Ishikawa (cell line): ENCODE results near the gene C9.

Experiments
- CEBPB ChIP-seq: IDR thresholded peaks from 2 replicates; pipeline ENCODE4 v1.6.1; 2012
- CREB1 ChIP-seq: IDR thresholded peaks from 2 replicates; pipeline ENCODE4 v1.6.1; 2012; ENCODE audit warnings: low read depth
- EGR1 ChIP-seq: IDR thresholded peaks from 2 replicates; pipeline ENCODE4 v1.6.1; 2012
- EP300 ChIP-seq: IDR thresholded peaks from 2 replicates; pipeline ENCODE4 v1.6.1; 2012; ENCODE audit warnings: borderline replicate concordance
- FOXM1 ChIP-seq: IDR thresholded peaks from 2 replicates; pipeline ENCODE4 v1.6.1; 2012; ENCODE audit warnings: low read depth, borderline replicate concordance
- NFIC ChIP-seq: IDR thresholded peaks from 2 replicates; pipeline ENCODE4 v1.6.1; 2012
- RAD21 ChIP-seq: IDR thresholded peaks from 2 replicates; pipeline ENCODE4 v1.6.1; 2012; ENCODE audit warnings: low read depth
- TAF1 ChIP-seq: IDR thresholded peaks from 2 replicates; pipeline ENCODE4 v1.6.1; 2012; ENCODE audit warnings: low read depth, mild to moderate bottlenecking
- TCF12 ChIP-seq: IDR thresholded peaks from 2 replicates; pipeline ENCODE4 v1.6.1; 2012; ENCODE audit warnings: low read depth
- TEAD4 ChIP-seq: IDR thresholded peaks from 2 replicates; pipeline ENCODE4 v1.6.1; 2012
- YY1 ChIP-seq: IDR thresholded peaks from 2 replicates; pipeline ENCODE4 v1.6.1; 2012; ENCODE audit warnings: low read depth
- ZBTB7A ChIP-seq: IDR thresholded peaks from 2 replicates; pipeline ENCODE4 v1.6.1; 2012; ENCODE audit warnings: low read depth
- TF ChIP-seq, protein P1 (sequence below): IDR thresholded peaks from 2 replicates; pipeline ENCODE4 v1.6.1; 2012
- TF ChIP-seq, protein P2 (sequence below): IDR thresholded peaks from 2 replicates; pipeline ENCODE4 v1.6.1; 2012; ENCODE audit warnings: low read depth, mild to moderate bottlenecking
- TF ChIP-seq, protein P3 (sequence below): IDR thresholded peaks from 2 replicates; pipeline ENCODE4 v1.6.1; 2012

Gene C9

DNA sequence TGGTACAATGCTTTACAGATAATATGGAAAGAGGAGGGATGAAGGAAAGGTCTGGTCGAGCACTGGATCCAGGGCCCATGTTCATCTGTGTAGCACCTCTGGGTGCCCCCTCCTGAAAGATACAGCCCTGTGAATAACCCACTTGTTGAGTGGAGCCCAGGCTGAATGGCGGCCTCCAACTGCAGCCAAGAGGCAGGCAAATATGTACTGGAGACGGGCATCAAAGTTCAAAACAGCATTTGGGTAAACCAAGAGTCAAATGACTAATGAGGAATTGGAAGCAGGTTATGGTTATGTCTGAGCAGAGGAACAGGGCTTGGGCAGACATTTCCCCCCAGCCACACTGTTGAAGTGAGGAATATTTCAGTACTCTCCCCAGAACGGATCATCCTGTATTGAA, 1.1 kb downstream of the C9 start:
- no peak for TF ChIP-seq NFIC
- TF ChIP-seq, protein P1, sequence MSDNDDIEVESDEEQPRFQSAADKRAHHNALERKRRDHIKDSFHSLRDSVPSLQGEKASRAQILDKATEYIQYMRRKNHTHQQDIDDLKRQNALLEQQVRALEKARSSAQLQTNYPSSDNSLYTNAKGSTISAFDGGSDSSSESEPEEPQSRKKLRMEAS, result no peak

DNA sequence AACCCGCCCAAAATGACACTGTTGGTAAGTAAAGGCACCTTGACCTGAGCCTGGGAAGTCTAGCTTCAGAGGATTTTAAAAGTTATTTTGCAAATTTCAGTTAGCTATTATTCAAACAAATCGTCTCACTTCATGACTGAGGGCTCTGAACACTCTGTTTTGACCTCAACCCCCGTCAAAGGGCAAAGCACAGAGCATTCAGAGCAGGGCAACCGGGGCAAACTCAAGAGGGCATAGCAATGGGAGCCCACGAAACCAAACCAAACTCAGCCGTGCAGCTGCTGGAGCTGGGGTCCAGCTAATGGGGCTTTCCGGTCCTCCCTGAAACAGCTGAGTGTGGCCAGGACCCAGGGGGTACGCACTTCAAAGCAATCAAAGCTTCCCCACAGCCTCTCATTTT, 1.6 kb downstream of the C9 start:
- no peak for TF ChIP-seq EGR1
- TF ChIP-seq CEBPB, result no peak
- no peak for TF ChIP-seq FOXM1
- TF ChIP-seq CREB1, result no peak
- no peak for TF ChIP-seq NFIC
- TF ChIP-seq TAF1, result no peak
- no peak for TF ChIP-seq ZBTB7A
- TF ChIP-seq YY1, result no peak
- no peak for TF ChIP-seq RAD21
- no peak for TF ChIP-seq TEAD4
- no peak for TF ChIP-seq EP300

DNA sequence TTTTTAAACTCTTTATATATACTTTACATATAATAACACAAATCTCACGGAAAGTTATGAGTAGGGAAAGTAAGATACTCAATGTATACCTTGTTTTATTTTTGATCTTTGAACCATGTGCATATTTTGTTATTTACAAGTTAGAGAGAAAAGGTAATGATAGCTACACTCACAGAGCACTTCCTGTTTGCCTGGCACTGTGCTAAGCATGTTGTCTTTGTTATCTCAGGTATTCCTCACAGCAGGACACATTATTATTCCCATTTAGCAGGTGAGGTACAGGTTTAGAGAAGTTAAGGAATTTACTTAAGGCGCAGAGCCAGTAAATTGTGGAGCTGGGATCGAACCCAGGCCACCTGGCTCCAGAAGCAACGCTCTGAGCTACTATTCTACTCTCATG, 3.0 kb downstream of the C9 start:
- TF ChIP-seq TAF1 (no peak), ZBTB7A (no peak), YY1 (no peak), TEAD4 (no peak), CREB1 (no peak), TCF12 (no peak), CEBPB (no peak), EP300 (no peak), NFIC (no peak), EGR1 (no peak), FOXM1 (no peak), RAD21 (no peak)
- TF ChIP-seq, protein P2, sequence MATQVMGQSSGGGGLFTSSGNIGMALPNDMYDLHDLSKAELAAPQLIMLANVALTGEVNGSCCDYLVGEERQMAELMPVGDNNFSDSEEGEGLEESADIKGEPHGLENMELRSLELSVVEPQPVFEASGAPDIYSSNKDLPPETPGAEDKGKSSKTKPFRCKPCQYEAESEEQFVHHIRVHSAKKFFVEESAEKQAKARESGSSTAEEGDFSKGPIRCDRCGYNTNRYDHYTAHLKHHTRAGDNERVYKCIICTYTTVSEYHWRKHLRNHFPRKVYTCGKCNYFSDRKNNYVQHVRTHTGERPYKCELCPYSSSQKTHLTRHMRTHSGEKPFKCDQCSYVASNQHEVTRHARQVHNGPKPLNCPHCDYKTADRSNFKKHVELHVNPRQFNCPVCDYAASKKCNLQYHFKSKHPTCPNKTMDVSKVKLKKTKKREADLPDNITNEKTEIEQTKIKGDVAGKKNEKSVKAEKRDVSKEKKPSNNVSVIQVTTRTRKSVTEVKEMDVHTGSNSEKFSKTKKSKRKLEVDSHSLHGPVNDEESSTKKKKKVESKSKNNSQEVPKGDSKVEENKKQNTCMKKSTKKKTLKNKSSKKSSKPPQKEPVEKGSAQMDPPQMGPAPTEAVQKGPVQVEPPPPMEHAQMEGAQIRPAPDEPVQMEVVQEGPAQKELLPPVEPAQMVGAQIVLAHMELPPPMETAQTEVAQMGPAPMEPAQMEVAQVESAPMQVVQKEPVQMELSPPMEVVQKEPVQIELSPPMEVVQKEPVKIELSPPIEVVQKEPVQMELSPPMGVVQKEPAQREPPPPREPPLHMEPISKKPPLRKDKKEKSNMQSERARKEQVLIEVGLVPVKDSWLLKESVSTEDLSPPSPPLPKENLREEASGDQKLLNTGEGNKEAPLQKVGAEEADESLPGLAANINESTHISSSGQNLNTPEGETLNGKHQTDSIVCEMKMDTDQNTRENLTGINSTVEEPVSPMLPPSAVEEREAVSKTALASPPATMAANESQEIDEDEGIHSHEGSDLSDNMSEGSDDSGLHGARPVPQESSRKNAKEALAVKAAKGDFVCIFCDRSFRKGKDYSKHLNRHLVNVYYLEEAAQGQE, result no peak
- TF ChIP-seq, protein P3, sequence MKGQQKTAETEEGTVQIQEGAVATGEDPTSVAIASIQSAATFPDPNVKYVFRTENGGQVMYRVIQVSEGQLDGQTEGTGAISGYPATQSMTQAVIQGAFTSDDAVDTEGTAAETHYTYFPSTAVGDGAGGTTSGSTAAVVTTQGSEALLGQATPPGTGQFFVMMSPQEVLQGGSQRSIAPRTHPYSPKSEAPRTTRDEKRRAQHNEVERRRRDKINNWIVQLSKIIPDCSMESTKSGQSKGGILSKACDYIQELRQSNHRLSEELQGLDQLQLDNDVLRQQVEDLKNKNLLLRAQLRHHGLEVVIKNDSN, result no peak
- TF ChIP-seq, protein P1, result no peak

DNA sequence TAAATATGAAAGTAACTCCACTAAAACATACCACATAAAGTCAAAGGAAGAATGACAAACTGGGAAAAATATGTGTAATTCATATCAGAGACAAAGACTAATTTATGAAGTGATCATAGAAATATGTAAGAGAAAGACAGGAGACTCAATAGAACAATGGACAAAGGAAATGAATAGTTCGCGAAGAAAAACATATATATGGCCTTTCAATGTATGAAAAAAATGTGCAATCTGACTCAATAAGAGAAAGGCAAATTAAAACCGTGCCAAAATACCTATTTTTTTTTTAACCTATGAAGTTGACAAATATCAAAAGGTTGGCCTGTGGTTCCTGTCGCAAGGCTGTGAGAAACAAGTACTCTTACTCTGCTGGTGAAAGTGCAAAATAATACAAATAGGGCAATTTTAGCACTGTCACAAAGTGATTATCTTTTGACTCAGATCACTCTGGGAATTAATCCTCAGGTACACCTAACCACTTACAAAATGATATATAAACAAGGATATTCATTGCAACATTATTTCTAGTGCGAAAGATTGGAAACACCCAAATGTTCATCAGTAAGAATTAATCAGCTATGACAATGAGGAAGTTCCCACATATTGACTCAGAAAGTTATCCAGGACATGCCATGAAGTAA, 3.7 kb downstream of the C9 start:
- TF ChIP-seq, protein P2, result no peak
- TF ChIP-seq TAF1 (no peak), TCF12 (no peak)
- TF ChIP-seq, protein P3, result no peak

DNA sequence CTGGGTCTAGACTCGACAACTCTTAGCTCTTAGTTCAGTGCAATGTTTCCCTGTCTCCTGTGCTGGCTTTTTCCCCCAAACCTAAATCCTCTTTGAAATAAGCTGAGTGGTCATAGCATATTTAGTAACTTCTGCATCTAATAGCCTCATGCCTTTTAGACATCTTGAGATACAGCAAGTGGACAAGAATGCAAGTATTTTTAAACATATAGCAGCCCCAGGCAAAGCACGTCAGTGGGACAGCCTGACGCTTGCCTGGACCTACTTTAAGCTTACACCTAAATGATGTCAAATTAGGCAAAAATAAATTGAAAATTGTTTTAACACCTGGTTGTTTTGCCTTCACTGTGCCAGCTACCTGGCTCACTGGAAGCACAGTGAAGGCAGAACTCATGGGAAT, 8.0 kb downstream of the C9 start:
- TF ChIP-seq, protein P3, result no peak
- TF ChIP-seq ZBTB7A, result no peak

DNA sequence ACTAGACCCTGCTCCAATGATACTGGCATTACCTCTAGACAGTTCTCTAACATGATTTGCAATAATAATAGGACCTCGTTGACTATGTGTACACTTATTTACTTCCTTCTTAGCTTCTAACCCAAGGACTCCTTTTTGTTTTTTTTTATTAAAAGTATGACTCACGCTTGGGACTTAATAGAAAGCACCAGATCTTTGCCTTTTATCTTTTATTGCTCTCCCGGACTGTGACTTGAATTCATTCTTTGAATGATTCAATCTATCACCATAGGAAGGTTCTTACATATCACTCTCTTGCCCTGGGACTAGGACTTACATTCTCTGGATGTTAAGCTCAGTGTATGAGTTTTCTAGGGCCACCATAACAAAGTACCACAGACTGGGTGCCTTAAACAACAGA, 9.0 kb downstream of the C9 start:
- TF ChIP-seq CREB1, result no peak
- TF ChIP-seq FOXM1, result no peak
- TF ChIP-seq, protein P2, result no peak
